Endothelial cell of umbilical vein (primary cell): ENCODE data around the gene PDCD1. TPM values are rescaled to one million over a fixed set of nuclear protein-coding genes. Genes with fewer than 3 reads are reported as not detected.

Experiments
- BruUV-seq: library from RNA; stranded (reverse); fragments of 400-500 nt; replicated peaks from 2 replicates; lab custom pipeline; 2021; lab: Mats Ljungman, UMichigan
- CTCF ChIA-PET: fragments of 300-600, 350-600 bp; sonication (Branson Sonifier 250); formaldehyde crosslinking; loops from one replicate; lab custom pipeline; 2021; ENCODE audit warnings: antibody characterized with exemption, inconsistent platforms; lab: Charles Lee
- POLR2A ChIA-PET: fragments of 300-600, 350-600 bp; sonication (Branson Sonifier 250); formaldehyde crosslinking; loops from one replicate; lab custom pipeline; 2021; ENCODE audit warnings: antibody characterized with exemption, inconsistent platforms; lab: Charles Lee
- DNase-seq: peaks from one replicate; pipeline ENCODE4 v3.0.0-alpha.2; 2011; ENCODE audit warnings: low read depth, low spot score
- FAIRE-seq: peaks from 2 replicates; lab custom pipeline; 2011; peaks lifted over from hg19 to GRCh38; lab: Jason Lieb, UNC
- H2AFZ ChIP-seq: 2 replicates; pipeline ENCODE4 v1.6.0; 2012; ENCODE audit warnings: low read depth, low read length, control low read depth, inconsistent platforms
- H3K27ac ChIP-seq: 2 replicates; pipeline ENCODE4 v1.5.1; 2011; ENCODE audit warnings: low read depth, mild to moderate bottlenecking, control low read depth, low read length, moderate library complexity; ENCODE audit not compliant: insufficient read depth
- H3K27me3 ChIP-seq, 2 experiments: 2 replicates each; pipeline versions ENCODE4 v1.6.0 to v1.6.1; 2011; ENCODE audit warnings: low read length in 2 of 2, mixed read lengths in 1 of 2; ENCODE audit not compliant: control insufficient read depth in 2 of 2, insufficient read depth in 2 of 2
- H3K36me3 ChIP-seq, 2 experiments: 2 replicates in 1 of 2; 3 replicates in 1 of 2; pipeline ENCODE4 v1.5.1; 2011; ENCODE audit warnings: low read length in 2 of 2, mild to moderate bottlenecking in 1 of 2, moderate library complexity in 1 of 2; ENCODE audit not compliant: control insufficient read depth in 2 of 2, insufficient read depth in 2 of 2; ENCODE audit errors: extremely low read depth in 1 of 2
- H3K4me1 ChIP-seq: 3 replicates; pipeline ENCODE4 v1.5.1; 2011; ENCODE audit warnings: mild to moderate bottlenecking, low read length; ENCODE audit not compliant: control insufficient read depth, insufficient read depth; ENCODE audit errors: extremely low read depth
- H3K4me2 ChIP-seq: 2 replicates; pipeline ENCODE4 v1.6.1; 2011; ENCODE audit warnings: low read length, control low read depth, mixed read lengths; ENCODE audit not compliant: insufficient read depth
- H3K4me3 ChIP-seq, 3 experiments: fragments of 200-600 bp in 1 of 3; sonication (generic), shearing (Covaris generic) in 1 of 3; replicated peaks in 1 of 3; 2 replicates each; pipeline ENCODE4 v1.5.1; 2011 to 2016; ENCODE audit warnings: control low read depth in 3 of 3, low read length in 3 of 3, mild to moderate bottlenecking in 2 of 3, inconsistent platforms in 1 of 3, low read depth in 1 of 3, moderate library complexity in 1 of 3; ENCODE audit not compliant: insufficient read depth in 1 of 3
- H3K79me2 ChIP-seq: 2 replicates; pipeline ENCODE4 v1.6.0; 2012; ENCODE audit warnings: low read length, inconsistent platforms; ENCODE audit not compliant: control insufficient read depth, insufficient read depth
- H3K9ac ChIP-seq: replicated peaks from 2 replicates; pipeline ENCODE3; 2011; ENCODE audit warnings: low read length, control low read depth; ENCODE audit not compliant: insufficient read depth; ENCODE audit errors: extremely low read depth
- H3K9me1 ChIP-seq: replicated peaks from 3 replicates; pipeline ENCODE4 v1.6.0; 2011; ENCODE audit warnings: mild to moderate bottlenecking, low read length; ENCODE audit not compliant: control insufficient read depth, insufficient read depth; ENCODE audit errors: extremely low read depth
- H3K9me3 ChIP-seq: replicated peaks from 2 replicates; pipeline ENCODE4 v1.5.1; 2012; ENCODE audit warnings: low read length, inconsistent platforms; ENCODE audit not compliant: control insufficient read depth, insufficient read depth
- H4K20me1 ChIP-seq: replicated peaks from 2 replicates; pipeline ENCODE3; 2011; ENCODE audit warnings: mild to moderate bottlenecking, low read length; ENCODE audit not compliant: control insufficient read depth, insufficient read depth; ENCODE audit errors: extremely low read depth
- CTCF ChIP-seq, 2 donors: IDR thresholded peaks; 1 replicate in 1 of 2; 2 replicates in 1 of 2; pipeline ENCODE4 v1.5.1; 2011; ENCODE audit warnings: low read length in 2 of 2, mild to moderate bottlenecking in 2 of 2, moderate library complexity in 2 of 2, control low read depth in 1 of 2, inconsistent platforms in 1 of 2, low read depth in 1 of 2; ENCODE audit not compliant: insufficient read depth in 1 of 2; ENCODE audit errors: extremely low read depth in 1 of 2
- EZH2 ChIP-seq: IDR thresholded peaks from 2 replicates; pipeline ENCODE4 v1.6.1; 2012; ENCODE audit warnings: borderline replicate concordance, low read depth, mild to moderate bottlenecking, moderate library complexity, low read length, inconsistent platforms; ENCODE audit not compliant: severe bottlenecking
- FOS ChIP-seq: IDR thresholded peaks from 2 replicates; pipeline ENCODE4 v1.6.1; 2011; ENCODE audit warnings: mild to moderate bottlenecking, low read length, moderate library complexity, borderline replicate concordance; ENCODE audit not compliant: insufficient read depth
- GATA2 ChIP-seq: IDR thresholded peaks from 2 replicates; pipeline ENCODE4 v1.7.0; 2011; ENCODE audit warnings: low read depth, mild to moderate bottlenecking, moderate library complexity, mixed read lengths, low read length; ENCODE audit not compliant: insufficient read length, insufficient read depth
- JUN ChIP-seq: IDR thresholded peaks from 2 replicates; pipeline ENCODE4 v1.6.1; 2011; ENCODE audit warnings: borderline replicate concordance, low read depth; ENCODE audit not compliant: insufficient read length, insufficient read depth
- MAX ChIP-seq: IDR thresholded peaks from 2 replicates; pipeline ENCODE4 v1.6.1; 2011; ENCODE audit not compliant: insufficient read depth, insufficient read length
- MYC ChIP-seq: IDR thresholded peaks from one replicate; pipeline ENCODE4 v1.6.1; 2011; ENCODE audit warnings: mild to moderate bottlenecking, low read depth, low read length
- POLR2A ChIP-seq: IDR thresholded peaks from 2 replicates; pipeline ENCODE4 v1.6.1; 2012; ENCODE audit warnings: low read depth, mild to moderate bottlenecking, control low read depth, low read length
- POLR2AphosphoS5 ChIP-seq: IDR thresholded peaks from 2 replicates; pipeline ENCODE4 v1.6.1; 2012; ENCODE audit warnings: low read depth, mild to moderate bottlenecking, control low read depth, low read length, moderate library complexity; ENCODE audit not compliant: insufficient read depth
- dilution Hi-C: fragments of 300-500 bp; cut with MboI; formaldehyde crosslinking; loops from one replicate; pipeline ENCODE4 v1.15.0; 2019; ENCODE audit warnings: low sequenced_read_pairs; ENCODE audit not compliant: extremely low pct_ligation_motif_present
- intact Hi-C: fragments of 100-400 bp; cut with micrococcal nuclease; formaldehyde crosslinking; loops from one replicate; pipeline ENCODE4 v1.10.0; 2022
- polyA plus RNA-seq, 4 experiments: library from polyadenylated mRNA; depleted of rRNA in 3 of 4; stranded (reverse) in 3 of 4; unstranded in 1 of 4; fragments of >200 nt; gene quantifications; 2 replicates each; pipeline versions ENCODE4 v1.2.1 to v1.2.3, GENCODE V29; 2011 to 2012; ENCODE audit warnings: missing spikeins in 1 of 4
- total RNA-seq: library from RNA; stranded (reverse); gene quantifications from 2 replicates; pipeline ENCODE4 v1.2.3, GENCODE V29; 2021

The PDCD1 gene
- total and polyA plus RNA-seq, 2 donors (not counting 3 experiments of a cell fraction or from before 2014, with no cell fraction given) = not detected

- BruUV-seq = no TSS peak
- H2AFZ ChIP-seq = peak overlapping the region; percentile 50
- H3K4me1 ChIP-seq = no peaks in the 10 kb centered on the region
- H3K4me2 ChIP-seq = peak overlapping the region; percentile 30
- POLR2A ChIA-PET = no interaction called here
- CTCF ChIA-PET = interaction anchor here (1.0 to 1.4 kb wide), 3 partner anchors 9 to 15 kb away, joined by 3 to 5 read pairs (median 4); no protein-coding TSS in a partner anchor
- no peak overlapping the region for H3K4me3 ChIP-seq
- no peaks in the 10 kb centered on the region for H4K20me1 ChIP-seq
- peak in 1 of 2 donors; percentile 37 for TF ChIP-seq CTCF (IDR thresholded peaks at IDR 0.05; ENCODE audit: extremely low read depth in 1 of 2, insufficient read depth in 1 of 2, low read depth in 1 of 2, low read length in 2 of 2)
- TF ChIP-seq POLR2AphosphoS5 = no peak
- no peaks in the 10 kb centered on the region for H3K9me1 ChIP-seq
- H3K27me3 ChIP-seq = peaks cover 0 to 2% of the 10 kb centered on the region in 2 experiments
- no peaks in the 10 kb centered on the region for H3K79me2 ChIP-seq
- no peaks in the 10 kb centered on the region for H3K36me3 ChIP-seq
- DNase-seq (no peak), FAIRE-seq (peak; percentile 44)
- H3K9ac ChIP-seq = no peak overlapping the region
- H3K9me3 ChIP-seq = no peaks in the 10 kb centered on the region
- dilution Hi-C loops (no loop called here), intact Hi-C loops (no loop called here)
- H3K27ac ChIP-seq = no peak overlapping the region
These were observed 916 bp upstream of the PDCD1 start for GRCh38 chr2:241859436-241860183.

- H3K4me1 ChIP-seq = no peaks in the 10 kb centered on the region
- dilution Hi-C loops = no loop called here
- no peak overlapping the region for H3K9ac ChIP-seq
- POLR2A ChIA-PET = no interaction called here
- no peak overlapping the region for H3K4me3 ChIP-seq
- no peak for FAIRE-seq
- no peaks in the 10 kb centered on the region for H3K36me3 ChIP-seq
- H3K4me2 ChIP-seq = no peak overlapping the region
- no peaks in the 10 kb centered on the region for H3K79me2 ChIP-seq
- H3K9me3 ChIP-seq = no peaks in the 10 kb centered on the region
- H3K9me1 ChIP-seq = no peaks in the 10 kb centered on the region
- no peak for DNase-seq
- peaks cover 0 to 2% of the 10 kb centered on the region in 2 experiments for H3K27me3 ChIP-seq
- H2AFZ ChIP-seq = no peak overlapping the region
- no peaks in the 10 kb centered on the region for H4K20me1 ChIP-seq
- intact Hi-C loops = no loop called here
- CTCF ChIA-PET = interaction anchor here (1.4 kb wide), 1 partner anchor 8 kb away, joined by 3 read pairs; no protein-coding TSS in a partner anchor
- TF ChIP-seq MAX (no peak), FOS (no peak), POLR2AphosphoS5 (no peak), GATA2 (no peak), EZH2 (no peak), MYC (no peak), POLR2A (no peak), CTCF (IDR thresholded peaks at IDR 0.05; ENCODE audit: extremely low read depth in 1 of 2, insufficient read depth in 1 of 2, low read depth in 1 of 2, low read length in 2 of 2) (no peak), JUN (no peak)
- no peak overlapping the region for H3K27ac ChIP-seq
- BruUV-seq = no TSS peak
These were observed 332 bp upstream of the PDCD1 start for GRCh38 chr2:241859017-241859435.
